Omental fat pad (tissue), 4 donors: ENCODE results near the gene NOD2. TPM values are rescaled to one million over a fixed set of nuclear protein-coding genes. Genes with fewer than 3 reads are reported as not detected.

Experiments
- ATAC-seq: fragments of 150-250 bp; one replicate; pipeline ENCODE4 v1.9.1; 2016; ENCODE audit warnings: mild to moderate bottlenecking, moderate library complexity; ENCODE audit not compliant: low FRiP score
- DNase-seq: peaks from one replicate; pipeline ENCODE4 v3.0.0-alpha.2; 2019; ENCODE audit warnings: low spot score
- CTCF ChIP-seq, 3 donors: fragments of 450-650 bp; IDR thresholded peaks; one replicate each; pipeline ENCODE4 v1.5.1; 2016 to 2017; ENCODE audit warnings: antibody characterized with exemption in 3 of 3, mild to moderate bottlenecking in 3 of 3, moderate library complexity in 2 of 3
- total RNA-seq, 4 donors: library from RNA; depleted of rRNA; stranded (reverse); fragments of >200 nt; gene quantifications; one replicate each; pipeline ENCODE4 v1.1.0, GENCODE V29; 2016

The NOD2 gene
- total RNA-seq, 4 donors from 2014 or later, result 4.4 to 17.2 (median 5.4) TPM

- no peak for TF ChIP-seq CTCF (IDR thresholded peaks at IDR 0.05)
- DNase-seq (no peak), ATAC-seq (no peak)
Observed at GRCh38 chr16:50712956-50713355, 19.6 kb downstream of the NOD2 start.

DNA sequence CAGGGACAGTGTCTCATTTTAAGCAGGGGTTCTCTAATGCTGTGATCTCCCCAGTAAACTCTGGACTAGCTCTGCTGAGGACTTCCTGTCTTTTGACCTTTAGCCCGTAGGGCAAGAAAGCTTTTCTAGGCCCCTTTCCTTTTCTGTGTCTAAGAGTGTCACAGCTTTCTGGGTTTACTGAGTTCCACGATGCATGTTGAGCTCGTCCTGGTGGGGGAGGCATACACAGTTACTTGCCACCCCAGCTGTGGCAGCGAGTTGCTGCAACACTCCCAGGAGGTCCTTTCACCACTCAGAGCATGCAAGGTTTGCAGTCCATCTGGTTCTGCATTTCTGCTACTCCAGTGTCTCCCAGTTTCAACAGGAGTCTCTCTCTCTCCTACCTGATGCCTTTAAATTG, 23.7 kb downstream of the NOD2 start:
- TF ChIP-seq CTCF (IDR thresholded peaks at IDR 0.05), result no peak
- no peak for DNase-seq
- ATAC-seq, result no peak

DNA sequence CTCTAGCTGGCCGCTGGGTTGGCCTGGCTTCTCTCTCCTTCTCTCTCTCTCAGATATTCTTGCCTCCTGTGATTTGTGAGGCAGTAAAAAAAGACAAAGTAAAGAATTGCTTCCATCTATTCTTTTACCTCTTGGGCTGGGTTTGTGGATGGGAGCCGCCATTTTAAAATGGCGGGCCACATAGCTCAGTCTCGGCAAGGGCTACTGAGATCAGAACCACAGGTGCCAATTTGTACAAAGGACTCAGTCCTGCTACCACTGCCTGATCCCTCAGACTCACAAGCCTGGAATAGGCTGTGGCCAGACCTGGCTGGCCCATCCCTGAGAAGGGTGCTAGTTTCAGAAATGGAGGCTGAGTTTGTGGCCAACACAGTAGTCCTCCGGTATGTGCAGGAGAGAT, 24.1 kb downstream of the NOD2 start:
- DNase-seq (no peak), ATAC-seq (no peak)
- no peak for TF ChIP-seq CTCF (IDR thresholded peaks at IDR 0.05)

DNA sequence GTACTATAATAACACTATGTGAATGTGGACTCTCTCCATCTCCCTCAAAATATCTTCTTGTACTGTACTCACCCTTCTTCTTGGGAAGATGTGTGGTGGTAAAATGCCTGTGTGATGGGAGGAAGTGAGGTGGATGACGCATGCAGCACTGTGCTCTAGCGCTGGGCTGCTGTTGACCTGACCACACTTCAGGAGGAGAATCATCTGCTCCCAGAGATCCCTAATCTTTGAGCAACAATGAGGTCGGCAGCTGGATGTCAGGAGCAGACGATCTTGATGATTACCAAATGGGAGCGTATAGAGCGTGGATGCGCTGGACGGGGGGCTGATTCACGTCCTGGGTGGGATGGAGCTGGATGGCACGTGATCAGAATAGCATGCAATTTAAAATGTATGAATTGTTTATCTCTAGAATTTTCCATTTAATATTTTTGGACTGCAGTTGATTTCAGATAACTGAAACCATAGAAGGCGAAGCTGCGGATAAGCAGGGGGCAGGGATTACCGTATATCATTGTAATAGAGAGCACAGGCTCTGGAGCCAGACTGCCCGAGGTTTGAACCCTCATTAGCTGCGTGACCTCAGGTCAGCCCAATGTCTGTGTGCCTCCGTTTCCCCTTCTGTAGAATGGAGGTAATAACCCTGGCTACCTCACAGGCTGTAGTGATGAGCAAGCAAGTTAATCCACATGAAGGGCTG, 24.8 kb downstream of the NOD2 start:
- DNase-seq (no peak), ATAC-seq (peak; percentile 16)
- TF ChIP-seq CTCF (IDR thresholded peaks at IDR 0.05), result no peak

- no peak for TF ChIP-seq CTCF (IDR thresholded peaks at IDR 0.05)
- no peak for ATAC-seq
- no peak for DNase-seq
Observed at GRCh38 chr16:50718761-50719400, 25.5 kb downstream of the NOD2 start.

GRCh38 chr16:50719401-50720337, 26.3 kb downstream of the NOD2 start:
- no peak for DNase-seq
- ATAC-seq, result no peak
- TF ChIP-seq CTCF (IDR thresholded peaks at IDR 0.05), result no peak
